ENCODE results near the gene SPG11.
"Not testable (repeated sequence)": the region's sequence is repeated elsewhere in the genome, so short reads cannot be mapped to it uniquely, and the experiment has no call there.

Gene SPG11

DNA sequence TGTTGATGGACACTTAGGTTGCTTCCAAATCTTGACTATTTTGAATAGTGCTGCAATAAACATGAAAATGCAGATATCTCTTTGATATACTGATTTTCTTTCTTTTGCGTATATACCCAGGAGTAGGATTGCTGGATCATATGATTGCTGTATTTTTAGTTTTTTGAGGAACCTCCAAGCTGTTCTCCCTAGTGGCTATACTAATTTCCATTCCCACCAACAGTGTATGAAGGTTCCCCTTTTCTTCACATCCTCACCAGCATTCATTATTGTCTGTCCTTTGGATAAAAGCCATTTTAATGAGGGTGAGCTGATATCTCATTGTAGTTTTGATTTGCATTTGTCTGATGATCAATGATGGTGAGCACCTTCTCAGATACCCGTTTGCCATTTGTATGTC lies 35.2 kb upstream of the SPG11 start:
- Histone ChIP-seq H3K4me1 (ENCODE audit: control insufficient read depth, insufficient read depth, low read length) (no peaks in the 10 kb centered on the region), H3K9me3 (ENCODE audit: control insufficient read depth, low read length) (no peaks in the 10 kb centered on the region), H3K27me3 (ENCODE audit: control insufficient read depth, insufficient read depth, low read length) (no peaks in the 10 kb centered on the region), H3K9ac (ENCODE audit: low read length) (no peak overlapping the region), H3K36me3 (ENCODE audit: control insufficient read depth, insufficient read depth, low read length) (no peaks in the 10 kb centered on the region), H3K4me3 (ENCODE audit: low read length) (no peak overlapping the region)

DNA sequence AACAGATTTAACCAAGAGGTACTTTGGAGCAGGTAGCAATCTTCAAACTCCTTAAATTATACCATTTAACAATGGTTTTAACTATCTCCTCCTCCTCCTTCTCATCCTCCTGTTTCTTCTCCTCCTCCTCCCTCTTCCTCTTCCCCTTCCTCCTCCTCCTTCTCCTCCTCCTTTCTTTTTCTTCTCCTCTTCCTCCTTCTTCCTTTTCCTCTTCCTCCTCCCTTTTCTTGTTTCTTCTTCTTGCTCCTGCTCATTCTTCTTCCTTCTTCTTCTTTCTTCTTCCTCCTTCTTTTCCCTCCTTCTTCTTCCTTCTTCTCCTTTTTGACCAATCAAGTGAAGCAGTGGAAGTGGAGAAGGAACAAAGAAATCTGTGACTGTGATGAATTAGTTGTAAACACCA lies 33.6 kb upstream of the SPG11 start:
- H3K9ac ChIP-seq (ENCODE audit: low read length): no peak overlapping the region
- no peaks in the 10 kb centered on the region for H3K36me3 ChIP-seq (ENCODE audit: control insufficient read depth, insufficient read depth, low read length)
- H3K9me3 ChIP-seq (ENCODE audit: control insufficient read depth, low read length): no peaks in the 10 kb centered on the region
- H3K27me3 ChIP-seq (ENCODE audit: control insufficient read depth, insufficient read depth, low read length): no peaks in the 10 kb centered on the region
- no peaks in the 10 kb centered on the region for H3K4me1 ChIP-seq (ENCODE audit: control insufficient read depth, insufficient read depth, low read length)
- H3K4me3 ChIP-seq (ENCODE audit: low read length): no peak overlapping the region

DNA sequence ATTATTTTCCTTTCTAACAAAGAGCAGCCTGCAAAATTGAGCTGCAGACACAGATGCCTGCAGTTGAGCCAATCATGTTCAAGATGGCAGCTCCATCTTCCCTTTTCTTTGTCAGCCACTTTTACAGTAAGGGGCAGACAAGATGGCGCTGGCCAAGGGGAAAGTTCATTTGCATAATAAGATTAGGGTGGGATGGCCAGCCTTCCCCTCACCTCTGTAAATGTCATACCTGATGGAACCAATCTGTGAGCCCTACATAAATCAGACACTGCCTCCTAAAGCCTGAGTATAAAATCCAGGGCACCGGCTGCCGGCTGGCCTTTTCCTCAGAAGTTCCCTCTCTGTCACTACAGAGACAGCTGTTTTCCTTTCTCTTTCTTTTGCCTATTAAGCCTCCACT lies 31.8 kb upstream of the SPG11 start:
- Histone ChIP-seq H3K36me3 (ENCODE audit: control insufficient read depth, insufficient read depth, low read length) (no peaks in the 10 kb centered on the region), H3K9me3 (ENCODE audit: control insufficient read depth, low read length) (no peaks in the 10 kb centered on the region), H3K27me3 (ENCODE audit: control insufficient read depth, insufficient read depth, low read length) (no peaks in the 10 kb centered on the region), H3K4me1 (ENCODE audit: control insufficient read depth, insufficient read depth, low read length) (no peaks in the 10 kb centered on the region), H3K9ac (ENCODE audit: low read length) (no peak overlapping the region), H3K4me3 (ENCODE audit: low read length) (no peak overlapping the region)

DNA sequence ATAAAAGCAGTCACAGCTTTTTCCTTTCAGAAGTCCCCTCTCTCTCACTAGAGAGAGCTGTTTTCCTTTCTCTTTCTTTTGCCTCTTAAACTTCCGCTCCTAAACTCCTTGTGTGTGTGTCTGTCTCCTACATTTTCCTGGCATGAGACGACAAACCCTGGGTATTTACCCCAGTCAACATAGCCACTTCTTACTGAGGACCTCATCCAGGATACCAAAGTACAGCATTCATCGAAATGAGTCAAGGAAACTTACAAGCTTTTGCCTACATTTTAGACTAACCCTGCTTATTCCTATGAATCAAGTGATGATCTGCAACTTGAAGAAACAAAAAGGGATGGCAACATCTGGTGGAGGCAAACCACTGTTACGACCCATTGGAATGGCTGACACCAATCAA lies 31.0 kb upstream of the SPG11 start:
- Histone ChIP-seq H3K27me3 (ENCODE audit: control insufficient read depth, insufficient read depth, low read length) (no peaks in the 10 kb centered on the region), H3K4me1 (ENCODE audit: control insufficient read depth, insufficient read depth, low read length) (no peaks in the 10 kb centered on the region), H3K36me3 (ENCODE audit: control insufficient read depth, insufficient read depth, low read length) (no peaks in the 10 kb centered on the region), H3K4me3 (ENCODE audit: low read length) (no peak overlapping the region), H3K9ac (ENCODE audit: low read length) (no peak overlapping the region), H3K9me3 (ENCODE audit: control insufficient read depth, low read length) (no peaks in the 10 kb centered on the region)

DNA sequence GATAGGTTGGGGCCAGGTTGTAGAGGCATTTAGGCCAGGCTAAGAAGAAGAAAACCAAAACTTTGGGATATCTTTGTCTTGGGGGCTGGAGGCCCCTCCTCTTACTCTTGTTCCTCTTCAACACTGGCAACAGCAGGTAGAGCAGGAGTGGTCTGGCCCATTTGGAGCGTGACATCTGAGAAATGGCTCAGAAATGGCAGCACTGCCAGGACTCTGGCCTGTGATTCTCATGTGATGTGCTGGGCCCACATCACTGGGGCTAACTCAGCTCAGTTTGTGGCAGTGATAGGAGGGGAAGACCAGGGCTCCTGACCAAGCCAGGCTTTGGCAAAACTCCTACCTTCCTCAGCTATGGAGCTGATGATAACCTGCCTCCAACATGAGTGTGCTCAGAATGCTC lies 29.2 kb upstream of the SPG11 start:
- H3K9ac ChIP-seq (ENCODE audit: low read length): no peak overlapping the region
- no peaks in the 10 kb centered on the region for H3K36me3 ChIP-seq (ENCODE audit: control insufficient read depth, insufficient read depth, low read length)

DNA sequence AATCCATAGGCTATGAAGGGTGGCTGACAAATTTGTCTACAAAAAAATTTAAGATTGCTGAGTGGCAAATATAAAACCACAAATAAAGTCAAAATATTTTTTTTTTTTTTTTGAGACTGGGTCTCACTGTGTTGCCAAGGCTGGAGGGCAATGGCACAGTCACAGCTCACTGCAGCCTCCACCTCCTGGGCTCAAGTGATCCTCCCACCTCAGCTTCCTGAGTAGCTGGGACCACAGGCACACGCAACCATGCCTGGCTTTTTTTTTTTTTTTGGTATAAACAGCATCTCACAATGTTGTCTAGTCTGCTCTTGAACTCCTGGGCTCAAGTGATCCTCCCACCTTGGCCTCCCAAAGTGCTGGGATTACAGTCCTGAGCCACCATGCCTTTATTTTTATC lies 26.8 kb upstream of the SPG11 start:
- H3K4me3 ChIP-seq (ENCODE audit: low read length); H3K36me3 ChIP-seq (ENCODE audit: control insufficient read depth, insufficient read depth, low read length); H3K9ac ChIP-seq (ENCODE audit: low read length); H3K4me1 ChIP-seq (ENCODE audit: control insufficient read depth, insufficient read depth, low read length); H3K27me3 ChIP-seq (ENCODE audit: control insufficient read depth, insufficient read depth, low read length); H3K9me3 ChIP-seq (ENCODE audit: control insufficient read depth, low read length): not testable (repeated sequence)

More for the DNA sequence above, 29.2 kb upstream of the SPG11 start:
- Histone ChIP-seq H3K4me3 (ENCODE audit: low read length) (no peak overlapping the region), H3K9me3 (ENCODE audit: control insufficient read depth, low read length) (no peaks in the 10 kb centered on the region), H3K4me1 (ENCODE audit: control insufficient read depth, insufficient read depth, low read length) (no peaks in the 10 kb centered on the region), H3K27me3 (ENCODE audit: control insufficient read depth, insufficient read depth, low read length) (no peaks in the 10 kb centered on the region)

DNA sequence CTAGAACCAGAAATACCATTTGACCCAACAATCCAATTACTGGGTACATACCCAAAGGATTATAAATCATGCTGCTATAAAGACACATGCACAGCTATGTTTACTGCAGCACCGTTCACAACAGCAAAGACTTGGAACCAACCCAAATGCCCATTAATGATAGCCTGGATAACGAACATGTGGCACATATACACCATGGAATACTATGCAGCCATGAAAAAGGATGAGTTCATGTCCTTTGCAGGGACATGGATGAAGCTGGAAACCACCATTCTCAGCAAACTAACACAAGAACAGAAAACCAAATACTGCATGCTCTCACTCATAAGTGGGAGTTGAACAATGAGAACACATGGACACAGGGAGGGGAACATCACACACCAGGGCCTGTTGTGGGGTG lies 25.9 kb upstream of the SPG11 start:
- not testable (repeated sequence) for H3K36me3 ChIP-seq (ENCODE audit: control insufficient read depth, insufficient read depth, low read length); H3K4me1 ChIP-seq (ENCODE audit: control insufficient read depth, insufficient read depth, low read length); H3K4me3 ChIP-seq (ENCODE audit: low read length); H3K27me3 ChIP-seq (ENCODE audit: control insufficient read depth, insufficient read depth, low read length); H3K9me3 ChIP-seq (ENCODE audit: control insufficient read depth, low read length); H3K9ac ChIP-seq (ENCODE audit: low read length)

DNA sequence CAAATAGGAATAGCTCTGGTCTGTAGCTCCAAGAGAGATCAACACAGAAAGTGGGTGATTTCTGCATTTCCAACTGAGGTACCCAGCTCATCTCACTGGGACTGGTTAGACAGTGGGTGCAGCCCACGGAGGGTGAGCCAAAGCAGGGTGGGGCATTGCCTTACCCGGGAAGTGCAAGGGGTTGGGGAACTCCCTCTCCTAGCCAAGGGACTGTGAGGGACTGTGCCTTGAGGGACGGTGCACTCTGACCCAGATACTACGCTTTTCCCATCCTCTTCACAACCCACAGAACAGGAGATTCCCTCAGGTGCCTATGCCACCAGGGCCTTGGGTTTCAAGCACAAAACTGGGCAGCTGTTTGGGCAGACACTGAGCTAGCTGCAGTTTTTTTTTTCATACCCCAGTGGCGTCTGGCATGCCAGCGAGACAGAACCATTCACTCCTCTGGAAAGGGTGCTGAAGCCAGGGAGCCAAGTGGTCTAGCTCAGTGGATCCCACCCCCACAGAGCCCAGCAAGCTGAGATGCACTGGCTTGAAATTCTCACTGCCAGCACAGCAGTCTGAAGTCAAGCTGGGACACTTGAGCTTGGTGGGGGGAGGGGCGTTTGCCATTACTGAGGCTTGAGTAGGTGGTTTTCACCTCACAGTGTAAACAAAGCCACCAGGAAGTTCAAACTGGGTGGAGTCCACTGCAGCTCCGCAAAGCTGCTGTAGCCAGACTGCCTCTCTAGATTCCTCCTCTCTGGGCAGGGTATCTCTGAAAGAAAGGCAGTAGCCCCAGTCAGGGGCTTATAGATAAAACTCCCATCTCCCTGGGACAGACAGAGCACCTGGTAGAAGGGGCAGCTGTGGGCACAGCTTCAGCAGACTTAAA lies 19.6 kb upstream of the SPG11 start:
- Histone ChIP-seq H3K9ac (ENCODE audit: low read length) (peak overlapping the region; percentile 43), H3K4me1 (ENCODE audit: control insufficient read depth, insufficient read depth, low read length) (peaks cover 16% of the 10 kb centered on the region)
- H3K27me3 ChIP-seq (ENCODE audit: control insufficient read depth, insufficient read depth, low read length); H3K36me3 ChIP-seq (ENCODE audit: control insufficient read depth, insufficient read depth, low read length); H3K4me3 ChIP-seq (ENCODE audit: low read length); H3K9me3 ChIP-seq (ENCODE audit: control insufficient read depth, low read length): not testable (repeated sequence)

DNA sequence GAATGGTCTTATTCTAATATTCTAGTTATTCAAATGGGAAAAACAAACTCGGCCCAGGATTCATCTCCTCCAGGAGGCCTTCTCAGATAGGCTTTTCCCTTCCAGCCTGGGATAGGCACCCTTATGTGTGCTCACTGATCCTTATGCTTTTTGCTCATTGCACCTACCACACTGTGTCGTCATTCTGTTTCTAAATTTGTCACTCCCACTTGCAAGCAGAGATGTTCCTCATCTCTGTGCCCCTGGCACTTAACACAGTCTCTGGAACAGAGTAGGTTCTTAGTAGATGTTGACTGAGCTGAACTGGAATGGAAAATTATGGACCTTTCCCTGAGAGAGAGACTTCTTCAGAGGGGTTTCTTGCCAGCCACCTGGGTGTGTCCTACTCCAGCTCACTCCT lies 18.7 kb upstream of the SPG11 start:
- Histone ChIP-seq H3K27me3 (ENCODE audit: control insufficient read depth, insufficient read depth, low read length) (no peaks in the 10 kb centered on the region), H3K9me3 (ENCODE audit: control insufficient read depth, low read length) (no peaks in the 10 kb centered on the region), H3K9ac (ENCODE audit: low read length) (no peak overlapping the region), H3K4me1 (ENCODE audit: control insufficient read depth, insufficient read depth, low read length) (peaks cover 16% of the 10 kb centered on the region), H3K36me3 (ENCODE audit: control insufficient read depth, insufficient read depth, low read length) (no peaks in the 10 kb centered on the region), H3K4me3 (ENCODE audit: low read length) (no peak overlapping the region)

DNA sequence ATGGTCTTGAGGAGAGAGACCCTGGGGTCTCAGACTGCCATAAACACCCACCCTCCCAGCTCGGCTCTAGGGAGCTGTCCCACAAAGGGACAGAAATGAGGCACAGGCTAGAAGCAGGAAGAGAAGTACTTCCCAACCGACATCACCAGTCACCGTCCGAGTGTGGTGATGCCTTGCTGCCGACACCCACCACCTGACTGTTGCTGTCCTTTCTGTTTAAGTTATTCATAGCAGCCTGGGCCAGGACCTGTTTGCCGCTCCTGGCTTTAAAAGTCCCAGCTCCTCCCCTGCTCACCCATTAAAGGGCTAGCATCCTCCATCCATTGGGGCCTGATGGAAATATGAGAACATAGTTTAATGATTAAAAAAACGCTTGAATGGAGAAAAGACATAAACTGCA lies 13.2 kb upstream of the SPG11 start:
- Histone ChIP-seq H3K4me3 (ENCODE audit: low read length) (no peak overlapping the region), H3K4me1 (ENCODE audit: control insufficient read depth, insufficient read depth, low read length) (no peaks in the 10 kb centered on the region), H3K9ac (ENCODE audit: low read length) (no peak overlapping the region), H3K27me3 (ENCODE audit: control insufficient read depth, insufficient read depth, low read length) (no peaks in the 10 kb centered on the region), H3K9me3 (ENCODE audit: control insufficient read depth, low read length) (no peaks in the 10 kb centered on the region), H3K36me3 (ENCODE audit: control insufficient read depth, insufficient read depth, low read length) (no peaks in the 10 kb centered on the region)

DNA sequence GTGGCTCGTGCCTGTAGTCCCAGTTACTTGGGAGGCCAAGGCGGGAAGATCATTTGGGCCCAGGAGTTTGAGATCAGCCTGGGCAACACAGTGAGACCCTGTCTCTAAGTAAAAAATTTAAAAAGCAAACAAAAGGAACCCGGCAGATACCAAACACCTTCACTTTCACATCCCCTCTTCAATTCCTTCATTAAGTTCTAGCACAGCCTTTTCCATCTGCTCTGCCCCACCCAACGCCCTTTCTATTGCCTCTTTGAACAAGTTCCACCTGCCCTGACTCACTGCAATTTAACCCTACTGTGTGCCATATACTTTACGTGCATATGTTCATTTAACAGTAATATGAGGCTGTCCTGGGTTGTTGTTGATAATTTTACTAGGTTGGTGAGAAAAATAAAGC lies 12.4 kb upstream of the SPG11 start:
- no peak overlapping the region for H3K4me3 ChIP-seq (ENCODE audit: low read length)
- H3K4me1 ChIP-seq (ENCODE audit: control insufficient read depth, insufficient read depth, low read length): no peaks in the 10 kb centered on the region
- H3K9ac ChIP-seq (ENCODE audit: low read length): no peak overlapping the region
- H3K27me3 ChIP-seq (ENCODE audit: control insufficient read depth, insufficient read depth, low read length): no peaks in the 10 kb centered on the region
- H3K9me3 ChIP-seq (ENCODE audit: control insufficient read depth, low read length): no peaks in the 10 kb centered on the region
- no peaks in the 10 kb centered on the region for H3K36me3 ChIP-seq (ENCODE audit: control insufficient read depth, insufficient read depth, low read length)

DNA sequence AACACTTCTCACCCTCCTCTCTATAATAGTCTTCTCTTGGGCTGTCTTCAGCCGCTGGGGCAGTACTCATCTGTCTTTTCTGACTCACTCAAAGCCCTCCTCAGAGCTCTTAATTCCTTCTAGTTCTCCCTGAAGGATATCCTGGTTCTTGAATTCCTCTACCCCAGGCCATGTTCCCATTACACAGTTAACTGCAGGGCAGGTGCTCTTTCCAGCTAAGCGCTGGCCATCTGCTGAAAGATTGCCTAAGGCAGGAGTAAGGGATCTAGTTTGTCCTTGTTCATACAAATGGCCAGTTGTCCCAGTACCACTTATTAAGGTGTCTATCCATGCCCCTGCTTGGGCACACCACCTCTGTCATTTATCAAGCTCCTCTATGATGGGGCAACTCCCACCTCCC lies 10.2 kb upstream of the SPG11 start:
- Histone ChIP-seq H3K9ac (ENCODE audit: low read length) (no peak overlapping the region), H3K36me3 (ENCODE audit: control insufficient read depth, insufficient read depth, low read length) (no peaks in the 10 kb centered on the region), H3K4me1 (ENCODE audit: control insufficient read depth, insufficient read depth, low read length) (no peaks in the 10 kb centered on the region), H3K9me3 (ENCODE audit: control insufficient read depth, low read length) (no peaks in the 10 kb centered on the region), H3K27me3 (ENCODE audit: control insufficient read depth, insufficient read depth, low read length) (no peaks in the 10 kb centered on the region), H3K4me3 (ENCODE audit: low read length) (no peak overlapping the region)

Data from mucosa of stomach (tissue), 1 donor.